Measurements from ENCODE around the gene EIF2D. TPM values are rescaled to one million over a fixed set of nuclear protein-coding genes. Genes with fewer than 3 reads are reported as not detected.

The EIF2D gene
- total and polyA plus RNA-seq, 2 of the 8 experiments (the other 6 are each of a cell fraction or from before 2014, with no cell fraction given) = 36.1 to 37.1 TPM

- Histone ChIP-seq H2AFZ (ENCODE audit: low read length) (no peak overlapping the region), H3K79me1 (ENCODE audit: low read depth, low read length) (no peaks in the 10 kb centered on the region), H3K4me2 (ENCODE audit: insufficient read depth in 1 of 2, low read depth in 2 of 2, low read length in 2 of 2) (no peak overlapping the region), H3K4me1 (replicated peaks in 1 of 4; ENCODE audit: control insufficient read depth in 3 of 4, insufficient read depth in 4 of 4, low read length in 3 of 4) (peaks cover 4 to 7% (median 5%) of the 10 kb centered on the region in 4 experiments; a peak in 6 of 7 replicates), H3K23ac (ENCODE audit: insufficient read length) (no peak overlapping the region), H2AK5ac (ENCODE audit: low read depth, low read length) (no peak overlapping the region), H4K5ac (ENCODE audit: insufficient read length, low read depth, low read length) (no peak overlapping the region), H3K14ac (ENCODE audit: insufficient read length) (no peak overlapping the region), H3K4me3 (ENCODE audit: extremely low read depth in 1 of 4, insufficient read depth in 2 of 4, low read depth in 3 of 4, low read length in 4 of 4) (no peak overlapping the region), H3K18ac (ENCODE audit: extremely low read depth, low read length) (no peak overlapping the region), H3K79me2 (ENCODE audit: control insufficient read depth in 1 of 2, insufficient read depth in 2 of 2, low read length in 2 of 2) (no peaks in the 10 kb centered on the region), H2BK15ac (ENCODE audit: low read length) (no peak overlapping the region), H3K4ac (replicated peaks; ENCODE audit: insufficient read length, low read depth, low read length) (no peak overlapping the region), H3K9ac (replicated peaks in 1 of 4; ENCODE audit: extremely low read depth in 1 of 4, low read depth in 3 of 4, low read length in 3 of 4) (no peak overlapping the region), H3K9me3 (ENCODE audit: insufficient read depth in 2 of 2, low read depth in 1 of 2, low read length in 1 of 2) (no peaks in the 10 kb centered on the region), H3K27me3 (replicated peaks in 1 of 4; ENCODE audit: control insufficient read depth in 3 of 4, extremely low read depth in 1 of 4, insufficient read depth in 3 of 4, low read length in 3 of 4) (peaks cover 5 to 29% (median 19%) of the 10 kb centered on the region in 4 experiments), H2BK20ac (ENCODE audit: low read length) (no peak overlapping the region), H3K27ac (ENCODE audit: low read depth, low read length) (no peak overlapping the region), H4K91ac (replicated peaks; ENCODE audit: insufficient read length, low read length) (no peak overlapping the region), H2BK120ac (replicated peaks; ENCODE audit: low read depth, low read length) (no peak overlapping the region), H4K20me1 (replicated peaks in 1 of 2; ENCODE audit: control insufficient read depth in 1 of 2, insufficient read depth in 2 of 2, low read length in 2 of 2) (no peaks in the 10 kb centered on the region), H3K36me3 (ENCODE audit: control insufficient read depth in 2 of 4, insufficient read depth in 4 of 4, low read length in 3 of 4) (no peaks in the 10 kb centered on the region), H2BK12ac (ENCODE audit: low read depth, low read length) (no peak overlapping the region), H3K56ac (replicated peaks; ENCODE audit: insufficient read length, low read depth, low read length) (no peak overlapping the region), H2BK5ac (ENCODE audit: low read depth, low read length) (no peak overlapping the region), H4K8ac (ENCODE audit: extremely low read depth, insufficient read depth, low read length) (no peak overlapping the region), H3K23me2 (ENCODE audit: low read depth, low read length) (peaks cover 5% of the 10 kb centered on the region)
- TF ChIP-seq ZNF274 (IDR thresholded peaks at IDR 0.05; ENCODE audit: borderline replicate concordance, extremely low read depth, low read length) (no peak), E2F6 (IDR thresholded peaks at IDR 0.05) (no peak), BRCA1 (IDR thresholded peaks at IDR 0.05; ENCODE audit: low read depth, low read length) (no peak), CEBPB (IDR thresholded peaks at IDR 0.05; ENCODE audit: low read depth, low read length) (no peak), PHF8 (conservative IDR thresholded peaks at IDR 0.05; ENCODE audit: low read depth, low read length) (no peak)
- ChIA-PET CTCF (ENCODE audit: partially characterized antibody) (interaction anchor here (1.1 to 7.8 kb wide), 14 partner anchors 12 to 92 kb away, joined by 3 to 95 read pairs (median 8); no protein-coding TSS in a partner anchor), POLR2A (ENCODE audit: partially characterized antibody) (interaction anchor here (0.6 to 1.6 kb wide), 2 partner anchors 48 to 1245 kb away, joined by 3 to 5 read pairs; partner anchors contain the start of gene RASSF5)
- no peak for FAIRE-seq
- DNase-seq (ENCODE audit: low read depth in 1 of 2, low spot score in 2 of 2) = no peak
- WGBS, 2 experiments (ENCODE audit: extremely low coverage in 1 of 2, insufficient coverage in 1 of 2, insufficient read length in 1 of 2, insufficient replicate concordance in 2 of 2, low coverage in 1 of 2, low lambda C conversion rate in 2 of 2, missing lambda C conversion rate in 1 of 2) = 86% methylated on average over 1 of the region's 1 CpG; no CpG with 5 or more reads in 1 of the 2 experiments
These were observed 57.4 kb downstream of the EIF2D start for GRCh38 chr1:206554701-206555472.

All from H1 (cell line).